HG03045 (cell line): ENCODE data around the gene NEURL2.
"Not testable (repeated sequence)": the region's sequence is repeated elsewhere in the genome, so short reads cannot be mapped to it uniquely, and the experiment has no call there.

Experiments
- ATAC-seq: cut with Tn5 transposase; IDR thresholded peaks from one replicate; pipeline ENCODE4 v1.9.1; 2021; ENCODE audit warnings: mild to moderate bottlenecking, moderate library complexity; ENCODE audit not compliant: unreplicated experiment

NEURL2 gene

DNA sequence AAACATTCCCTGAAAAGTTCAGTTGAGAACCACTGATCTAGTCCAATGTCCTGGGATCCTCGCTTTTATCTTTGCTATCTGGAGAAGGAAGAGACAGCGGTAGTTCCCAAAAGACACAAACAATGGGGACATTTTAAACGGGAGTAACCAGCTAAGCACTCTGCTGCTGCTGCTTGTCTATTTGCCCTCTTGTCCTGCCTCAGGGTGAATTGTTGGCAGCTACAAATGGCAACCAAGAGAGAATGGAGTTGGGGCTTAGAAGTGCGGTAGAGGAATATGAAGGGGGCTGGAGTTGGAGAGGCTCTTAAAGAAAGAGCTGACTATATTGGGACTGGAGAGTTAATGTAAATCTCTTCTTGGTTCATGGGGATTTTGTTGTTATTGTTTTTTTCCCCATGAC, 16.4 kb downstream of the NEURL2 start:
- ATAC-seq = no peak

DNA sequence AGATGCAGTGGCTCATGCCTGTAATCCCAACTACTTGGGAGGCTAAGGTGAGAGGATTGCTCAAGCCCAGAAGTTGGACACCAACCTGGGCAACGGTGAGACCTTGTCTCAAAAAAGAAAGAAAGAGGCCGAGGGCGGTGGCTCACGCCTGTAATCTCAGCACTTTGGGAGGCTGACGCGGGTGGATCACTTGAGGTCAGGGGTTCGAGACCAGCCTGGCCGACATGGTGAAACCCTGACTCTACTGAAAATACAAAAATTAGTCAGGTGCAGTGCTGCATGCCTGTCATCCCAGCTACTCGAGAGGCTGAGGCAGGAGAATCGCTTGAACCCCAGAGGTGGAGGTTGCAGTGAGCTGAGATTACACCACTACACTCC, 16.9 kb downstream of the NEURL2 start:
- not testable (repeated sequence) for ATAC-seq

DNA sequence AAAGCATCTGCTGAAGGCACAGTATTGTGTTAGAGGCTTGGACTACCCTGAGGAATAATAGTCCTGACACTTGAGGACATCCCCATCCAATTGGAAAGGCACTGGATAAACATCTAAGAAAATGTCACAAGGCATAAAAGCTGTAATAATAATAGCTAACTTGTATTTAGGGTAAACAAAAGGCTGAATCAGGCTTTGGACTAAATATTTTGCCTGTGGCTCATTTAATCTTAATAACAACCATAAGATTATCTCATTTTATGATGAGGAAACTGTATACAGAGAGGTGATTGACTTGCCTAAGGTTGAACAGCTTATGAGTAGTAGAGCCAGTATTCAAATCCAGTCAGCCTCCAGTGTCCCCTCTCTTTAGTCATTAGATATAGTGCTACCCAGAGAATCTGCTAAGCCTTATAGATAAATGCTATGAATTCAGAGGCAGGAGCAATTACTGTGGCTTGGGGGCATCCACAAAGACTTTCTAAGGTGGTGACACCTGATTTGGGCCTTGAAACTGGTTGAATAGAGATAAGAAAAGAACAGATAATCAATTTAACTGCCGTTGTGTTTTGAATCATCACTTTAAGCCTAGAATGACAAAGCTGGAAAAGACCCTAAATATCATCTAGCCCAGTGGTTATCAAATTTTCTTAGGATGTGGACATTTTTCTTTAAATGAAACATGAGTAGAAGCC, 17.5 kb downstream of the NEURL2 start:
- no peak for ATAC-seq

DNA sequence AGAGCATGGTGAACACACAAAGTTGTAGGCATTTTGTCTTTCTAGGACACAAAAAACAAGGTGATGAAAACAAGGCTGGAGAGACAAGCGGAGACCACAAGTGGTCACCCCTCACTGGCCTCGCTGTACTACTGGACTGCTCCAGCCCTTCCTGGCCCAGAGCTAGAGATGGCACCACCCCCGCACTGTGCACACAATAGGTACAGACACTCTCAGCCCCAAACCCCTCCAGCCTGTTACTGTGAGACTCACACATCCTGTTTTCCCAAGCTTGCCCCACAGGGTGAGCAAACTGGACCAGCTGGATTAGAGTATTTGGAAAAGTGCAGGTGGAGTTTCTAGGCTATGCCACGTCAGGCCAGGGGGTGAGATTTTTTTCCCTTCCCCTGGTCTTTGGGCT, 18.4 kb downstream of the NEURL2 start:
- no peak for ATAC-seq

DNA sequence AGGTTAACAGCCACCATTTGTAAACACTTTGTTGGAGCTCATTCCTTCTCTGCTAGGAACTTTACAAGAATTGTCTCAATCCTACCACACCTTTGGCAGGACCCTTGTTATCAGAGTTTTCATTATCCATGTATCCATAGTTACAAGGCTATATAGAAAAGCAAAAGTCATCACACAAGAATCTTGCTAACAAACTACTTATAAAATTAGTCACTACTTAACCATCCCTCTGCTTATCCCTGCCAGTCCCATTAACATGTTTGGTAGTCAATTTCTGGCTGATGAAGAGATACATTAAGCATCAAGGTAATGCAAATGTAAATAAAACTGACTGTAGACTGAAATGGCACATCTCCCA, 23.2 kb downstream of the NEURL2 start:
- no peak for ATAC-seq

DNA sequence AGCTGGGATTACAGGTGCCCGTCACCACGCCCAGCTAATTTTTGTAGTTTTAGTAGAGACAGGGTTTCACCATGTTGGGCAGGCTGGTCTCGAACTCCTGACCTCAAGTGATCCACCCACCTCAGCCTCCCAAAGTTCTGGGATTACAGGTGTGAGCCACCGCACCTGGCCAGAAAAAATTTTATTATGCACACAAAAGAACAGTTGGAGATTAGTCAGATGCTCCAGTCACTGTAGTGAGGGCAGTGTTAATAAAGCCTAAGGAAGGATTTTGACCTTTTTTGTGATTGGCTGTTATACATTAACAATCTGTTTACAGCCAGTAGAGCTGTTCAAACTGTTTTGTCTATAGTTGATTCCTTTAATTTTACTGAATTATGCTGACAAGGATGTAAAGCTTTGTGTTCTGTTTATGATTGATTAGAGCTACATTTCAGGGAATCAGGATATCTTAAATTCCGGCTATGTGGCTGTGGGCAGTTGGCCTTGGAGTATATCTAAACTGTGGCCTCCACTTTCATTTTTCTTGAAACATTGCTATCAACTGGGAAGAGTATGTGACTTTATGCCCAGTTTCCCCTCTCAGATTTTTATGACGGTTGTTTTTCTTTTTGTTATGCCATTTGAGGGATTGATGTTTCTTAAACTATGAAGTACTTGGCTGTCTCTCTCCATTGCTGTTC, 23.7 kb downstream of the NEURL2 start:
- no peak for ATAC-seq

DNA sequence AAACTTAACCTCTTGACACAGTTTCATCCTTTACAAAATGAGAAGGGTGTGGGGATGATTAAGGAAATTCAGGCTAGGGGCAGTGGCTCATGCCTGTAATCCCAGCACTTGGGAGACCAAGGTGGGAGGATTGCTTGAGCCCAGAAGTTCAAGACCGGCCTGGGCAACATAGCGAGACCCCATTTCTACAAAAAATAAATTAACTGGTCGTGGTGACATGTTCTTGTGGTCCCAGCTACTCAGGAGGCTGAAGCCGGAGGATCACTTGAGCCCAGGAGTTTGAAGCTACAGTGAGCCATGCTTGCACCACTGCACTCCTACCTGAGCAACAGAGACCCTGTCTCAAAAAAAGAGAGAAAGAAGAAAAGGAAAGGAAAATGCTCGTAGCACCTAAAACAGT, 24.6 kb downstream of the NEURL2 start:
- no peak for ATAC-seq

DNA sequence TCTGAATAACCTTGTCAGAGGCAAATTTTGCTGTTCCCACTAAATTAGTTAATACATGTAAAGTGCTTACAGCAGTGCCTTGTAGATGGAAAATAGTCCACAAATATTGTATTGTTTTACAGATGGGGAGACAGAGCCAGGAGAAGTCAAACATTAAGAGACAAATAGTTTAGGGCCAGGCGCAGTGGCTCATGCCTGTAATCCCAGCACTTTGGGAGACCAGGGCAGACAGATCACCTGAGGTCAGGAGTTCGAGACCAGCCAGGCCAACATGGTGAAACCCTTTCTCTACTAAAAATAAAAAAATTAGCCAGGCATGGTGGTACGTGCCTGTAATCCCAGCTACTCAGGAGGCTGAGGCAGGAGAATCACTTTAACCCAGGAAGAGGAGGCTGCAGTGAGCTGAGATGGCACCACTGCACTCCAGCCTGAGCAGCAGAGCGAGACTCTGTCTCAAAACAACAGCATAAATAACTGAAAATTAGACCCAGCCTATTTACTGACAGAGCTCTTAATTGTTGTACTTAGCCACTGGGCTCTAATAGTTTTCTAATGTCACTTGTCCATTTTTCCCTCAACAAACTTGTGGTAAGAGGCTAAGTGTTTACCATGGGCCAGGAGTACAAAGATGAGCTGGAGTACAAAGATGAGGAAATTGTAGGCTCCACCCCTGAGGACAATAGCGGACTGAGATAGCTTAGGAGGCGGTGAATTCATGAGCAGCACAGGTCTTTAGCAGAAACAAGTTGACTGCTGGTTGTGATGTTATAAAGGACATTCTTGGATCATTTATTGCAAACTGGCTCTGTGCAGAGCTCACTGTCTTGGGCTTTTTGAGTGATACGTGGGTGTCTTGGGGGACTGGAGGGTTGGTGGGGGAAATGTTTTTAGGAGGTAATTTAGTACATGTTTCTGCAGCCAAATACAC, 27.2 kb downstream of the NEURL2 start:
- ATAC-seq = no peak

DNA sequence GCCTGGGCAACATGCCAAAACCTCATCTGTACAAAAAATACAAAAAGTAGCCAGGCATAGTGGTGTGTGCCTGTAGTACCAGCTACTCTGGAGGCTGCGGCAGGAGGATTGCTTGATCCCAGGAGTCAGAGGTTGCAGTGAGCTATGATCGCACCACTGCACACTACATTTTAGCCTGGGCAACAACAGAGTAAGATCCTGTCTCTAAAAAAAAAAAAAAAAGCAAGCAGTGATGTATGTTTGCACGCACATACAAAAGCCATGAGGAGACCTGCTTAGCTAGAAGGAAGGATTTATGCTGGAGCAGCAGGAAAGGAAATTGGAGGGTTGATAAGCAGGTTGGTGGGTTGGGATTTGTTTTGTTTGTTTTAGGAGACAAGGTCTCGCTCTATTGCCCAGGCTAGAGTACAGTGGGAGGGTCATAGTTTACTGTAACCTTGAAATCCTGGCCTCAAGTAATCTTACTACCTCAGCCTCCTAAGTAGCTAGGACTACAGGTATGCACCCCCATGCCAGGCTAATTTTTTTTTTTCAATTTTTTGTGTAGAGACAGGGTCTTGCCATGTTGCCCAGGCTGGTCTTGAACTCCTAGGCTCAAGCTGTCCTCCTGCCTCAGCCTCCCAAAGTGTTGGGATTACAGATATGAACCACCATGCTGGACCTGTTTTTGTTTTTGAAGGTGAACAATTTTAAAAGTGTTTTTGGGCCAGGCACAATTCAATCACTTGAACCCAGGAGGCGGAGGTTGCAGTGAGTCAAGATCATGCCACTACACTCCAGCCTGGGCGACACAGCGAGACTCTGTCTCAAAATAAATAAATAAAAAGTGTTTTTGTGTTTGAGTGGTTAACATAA, 29.6 kb downstream of the NEURL2 start:
- ATAC-seq = no peak

DNA sequence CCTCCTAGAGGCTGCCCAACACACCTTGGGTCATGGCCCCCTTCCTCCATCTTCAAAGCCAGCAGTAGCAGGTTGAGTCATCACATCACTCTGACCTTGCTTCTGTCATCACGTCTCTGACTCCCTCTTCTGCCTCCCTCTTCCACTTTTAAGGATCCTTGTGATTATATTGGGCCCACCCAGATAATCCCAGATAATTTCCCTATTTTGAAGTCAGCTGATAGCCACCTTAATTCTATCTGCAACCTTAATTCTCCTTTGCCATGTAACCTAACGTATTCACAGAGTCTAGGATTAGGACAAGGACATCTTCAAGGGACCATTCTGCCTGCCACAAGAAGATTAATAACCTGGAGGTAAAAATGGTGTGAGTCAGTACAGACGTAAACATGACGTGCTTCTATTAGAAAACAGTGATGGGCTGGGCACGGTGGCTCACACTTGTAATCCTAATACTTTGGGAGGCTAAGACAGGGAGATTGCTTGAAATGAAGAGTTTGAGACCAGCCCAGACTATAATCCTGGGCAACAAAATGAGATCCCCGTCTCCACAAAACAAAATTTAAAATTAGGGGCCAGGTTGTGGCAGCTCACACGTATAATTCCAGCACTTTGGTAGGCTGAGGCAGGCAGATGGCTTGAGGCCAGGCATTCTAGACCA, 30.3 kb downstream of the NEURL2 start:
- ATAC-seq = no peak

DNA sequence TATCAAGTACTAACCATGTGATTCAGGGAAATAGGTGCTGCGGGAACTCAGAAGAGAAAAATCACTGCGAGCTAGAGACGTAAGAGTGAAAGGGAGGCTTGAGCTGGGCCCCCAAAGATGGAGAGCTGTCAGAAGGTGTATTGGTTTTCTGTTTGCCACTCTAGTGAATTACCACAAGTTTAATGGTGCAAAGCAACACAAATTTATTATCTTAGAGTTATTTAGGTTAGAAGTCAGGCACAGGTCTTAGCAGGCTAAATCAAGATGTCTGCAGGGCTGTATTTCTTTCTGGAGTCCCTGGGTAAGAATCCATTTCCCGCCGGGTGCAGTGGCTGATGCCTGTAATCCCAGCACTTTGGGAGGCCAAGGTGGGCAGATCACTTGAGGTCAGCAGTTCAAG, 31.1 kb downstream of the NEURL2 start:
- ATAC-seq = no peak

DNA sequence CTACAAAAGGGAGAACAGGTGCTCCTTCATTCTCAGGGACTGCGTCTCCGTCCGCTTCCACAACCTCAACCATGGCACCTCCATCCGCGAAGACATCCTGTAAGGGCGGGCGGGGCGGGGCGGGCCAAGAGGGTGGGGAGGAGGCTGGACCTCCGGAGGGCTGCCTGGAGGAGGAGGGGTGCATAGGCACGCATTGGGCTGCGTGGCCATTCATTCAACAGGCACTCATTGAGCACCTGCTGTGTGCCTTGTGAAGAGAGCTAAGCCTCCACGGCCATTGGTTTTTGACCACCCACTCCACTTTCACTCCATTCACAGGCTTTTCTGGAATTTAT, 33.2 kb downstream of the NEURL2 start:
- peak; percentile 19 for ATAC-seq

DNA sequence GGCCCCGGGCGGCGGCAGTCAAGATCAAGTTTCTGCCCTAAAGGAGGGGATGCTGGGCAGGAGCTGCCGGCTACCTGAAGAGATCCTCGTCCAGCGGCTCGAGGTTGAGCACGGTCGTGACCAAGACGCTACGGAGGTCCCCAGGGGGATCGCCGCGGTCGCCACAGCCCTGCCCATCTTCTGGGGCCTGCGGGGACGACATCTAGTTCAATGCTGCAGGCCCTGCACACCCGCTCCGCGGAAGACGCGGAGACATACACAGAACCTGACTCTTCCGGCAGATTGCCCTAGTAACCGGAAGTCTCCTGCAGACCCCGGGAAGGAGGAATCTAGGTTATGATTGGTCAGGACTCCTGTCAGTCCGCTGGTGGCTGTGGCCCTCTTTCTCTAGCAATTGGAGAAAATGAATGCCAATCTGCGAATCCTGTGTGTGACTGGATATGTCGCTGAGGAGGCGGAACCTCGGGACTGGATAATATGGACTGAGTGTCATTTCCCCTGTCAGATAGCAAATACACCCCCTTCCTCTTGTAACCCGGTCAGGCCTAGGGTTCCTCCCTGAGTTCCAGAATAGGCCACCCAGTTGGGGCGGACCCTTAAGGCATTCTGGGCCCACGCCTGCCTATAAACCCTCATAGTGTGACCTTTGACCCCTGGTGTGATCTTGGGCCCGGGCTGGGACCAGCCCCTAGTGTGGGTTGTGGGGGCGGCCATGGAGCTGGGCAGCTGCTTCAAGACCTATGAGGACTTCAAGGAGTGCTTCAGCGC, 33.7 kb downstream of the NEURL2 start, which contains the start of the genes ACOT8 and ZSWIM3:
Gene ACOT8, minus strand, starts transcription at position 279 of the 768 bp plus-strand sequence. Its CDS starts 77 bp downstream, at position 202.
Gene ZSWIM3, plus strand, starts transcription at position 501 of the 768 bp plus-strand sequence. Its CDS starts 212 bp downstream, at position 713.
- ATAC-seq = peak; percentile 98

DNA sequence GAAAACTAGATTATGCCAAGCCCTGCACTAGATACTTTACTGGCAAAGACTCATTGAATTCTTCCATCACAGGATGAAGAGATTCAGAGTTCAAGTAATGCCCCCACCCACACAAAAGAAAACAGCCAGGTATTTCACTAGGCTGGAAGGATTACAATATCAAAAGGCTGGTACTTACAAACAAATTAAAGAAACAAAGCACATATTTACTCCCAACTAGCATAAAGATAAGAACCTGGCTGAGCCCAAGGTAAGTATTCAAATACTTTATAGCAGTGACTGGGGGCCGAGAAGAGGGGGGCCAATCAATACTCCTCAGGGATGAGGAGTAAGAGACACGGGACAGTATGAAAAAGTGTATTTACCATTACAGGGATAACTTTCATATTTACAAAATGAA, 37.5 kb downstream of the NEURL2 start:
- no peak for ATAC-seq

DNA sequence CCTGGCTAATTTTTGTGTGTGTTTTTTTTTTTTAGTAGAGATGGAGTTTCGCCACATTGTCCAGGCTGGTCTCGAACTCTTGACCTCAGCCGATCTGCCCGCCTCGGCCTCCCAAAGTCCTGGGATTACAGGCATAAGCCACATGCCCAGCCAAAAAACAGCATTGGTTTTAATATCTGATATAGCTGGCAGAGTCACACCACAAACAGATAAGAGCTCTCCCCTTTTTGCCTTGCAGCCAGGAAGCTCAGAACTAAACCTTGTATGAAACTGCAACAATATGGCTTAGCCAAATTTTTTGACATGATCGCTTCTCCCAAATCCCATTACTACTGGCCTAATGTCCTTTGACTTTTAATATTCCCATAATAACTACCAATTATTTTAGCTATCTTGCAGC, 38.7 kb downstream of the NEURL2 start:
- ATAC-seq = no peak

DNA sequence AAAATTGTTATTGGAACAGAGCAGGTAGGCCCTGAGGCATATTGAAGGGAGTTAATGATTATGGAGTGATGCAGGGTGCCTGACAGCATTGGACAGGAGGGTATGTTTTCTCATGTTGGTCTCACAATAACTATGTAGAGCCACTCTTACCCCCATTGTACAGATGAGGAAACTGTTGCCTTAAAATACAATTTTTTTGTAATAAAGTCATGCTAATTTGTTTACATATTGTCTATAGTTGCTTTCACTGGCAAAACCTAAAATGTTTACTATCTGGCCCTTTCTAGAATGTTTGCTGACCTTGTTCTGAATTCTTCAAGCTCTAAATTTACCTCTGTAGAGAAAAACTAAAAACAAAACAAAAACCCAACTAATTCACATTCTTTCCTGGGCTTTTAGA, 39.5 kb downstream of the NEURL2 start:
- no peak for ATAC-seq

DNA sequence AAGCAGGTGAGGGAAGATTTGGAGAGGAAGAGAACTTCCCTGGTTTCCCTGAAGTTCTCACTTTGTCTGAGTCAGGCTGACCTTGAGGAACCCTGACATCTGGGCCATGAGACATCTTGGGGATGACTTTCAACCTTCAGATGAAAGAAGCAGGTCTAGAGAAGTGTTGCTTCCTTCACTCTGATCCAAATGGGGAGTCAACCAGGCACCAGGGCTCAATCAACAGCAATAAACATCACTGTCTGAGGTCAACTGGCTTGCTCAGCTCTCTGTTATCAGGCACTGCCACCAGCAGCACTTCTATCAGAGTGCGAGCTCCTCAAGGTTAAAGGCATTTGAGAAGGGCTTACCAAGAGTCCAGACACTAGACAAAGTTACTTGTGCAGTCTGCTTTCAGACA, 40.1 kb downstream of the NEURL2 start:
- ATAC-seq = no peak

DNA sequence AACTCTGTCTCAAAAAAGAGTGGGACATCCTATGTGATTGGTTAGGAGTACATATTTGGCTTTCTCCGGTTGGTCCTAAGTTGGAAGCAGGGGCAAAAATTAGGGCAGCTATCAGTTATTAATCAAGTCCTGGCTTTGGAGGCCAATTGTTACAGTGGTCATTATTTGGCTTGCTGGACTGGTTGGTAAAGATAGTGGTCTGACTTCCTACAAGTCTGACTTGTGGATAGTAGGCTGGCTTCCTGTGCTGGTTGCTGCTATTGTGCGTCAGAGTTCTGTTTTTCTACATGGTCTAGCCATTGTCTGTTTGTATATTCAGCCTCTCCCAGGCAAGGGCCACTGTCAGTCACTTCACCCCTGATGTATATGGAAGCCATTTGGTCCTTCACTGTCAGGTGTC, 40.8 kb downstream of the NEURL2 start:
- no peak for ATAC-seq

DNA sequence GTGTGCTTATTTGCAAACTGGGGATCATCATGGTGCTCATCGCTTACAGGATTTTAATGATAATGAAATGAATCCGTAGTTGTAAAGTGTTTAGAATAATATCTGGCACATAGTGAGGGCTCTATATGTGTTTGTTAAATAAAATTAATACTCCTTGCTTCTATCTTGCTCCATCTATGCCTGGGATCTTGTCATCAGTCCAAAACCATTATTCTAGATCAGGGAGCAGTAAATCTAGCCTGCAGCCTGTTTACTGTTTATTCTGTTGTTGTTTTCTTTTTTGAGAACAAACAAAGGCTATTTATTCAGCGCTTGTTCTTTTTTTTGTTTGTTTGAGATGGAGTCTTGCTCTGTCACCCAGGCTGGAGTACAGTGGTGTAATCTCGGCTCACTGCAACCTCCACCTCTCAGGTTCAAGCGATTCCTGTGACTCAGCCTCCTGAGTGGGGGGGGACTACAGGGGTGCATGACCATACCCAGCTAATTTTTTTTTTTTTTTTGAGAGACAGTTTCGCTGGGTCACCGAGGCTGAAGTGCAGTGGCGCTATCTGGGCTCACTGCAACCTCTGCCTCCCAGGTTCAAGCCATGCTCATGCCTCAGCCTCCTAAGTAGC, 41.9 kb downstream of the NEURL2 start:
- no peak for ATAC-seq
